Testis (tissue), 3 donors: ENCODE measurements around the gene WAC. TPM values are rescaled to one million over a fixed set of nuclear protein-coding genes. Genes with fewer than 3 reads are reported as not detected.

Experiments used
- DNase-seq: peaks from one replicate; pipeline ENCODE4 v3.0.0-alpha.2; 2019
- H3K27ac ChIP-seq, 2 donors: fragments of 200-600 bp; sonication (generic); one replicate each; pipeline ENCODE4 v1.5.1; 2019
- H3K27me3 ChIP-seq: fragments of 200-600 bp; sonication (generic); one replicate; pipeline ENCODE4 v1.5.1; 2019
- H3K36me3 ChIP-seq: fragments of 200-600 bp; sonication (generic); one replicate; pipeline ENCODE4 v1.5.1; 2017; ENCODE audit warnings: low read depth; ENCODE audit errors: missing control alignments
- H3K4me1 ChIP-seq: fragments of 200-600 bp; sonication (generic); one replicate; pipeline ENCODE4 v1.5.1; 2019
- H3K4me3 ChIP-seq, 2 donors: fragments of 200-600 bp; sonication (generic); one replicate each; pipeline ENCODE4 v1.5.1; 2017 to 2019
- H3K9me3 ChIP-seq: fragments of 200-600 bp; sonication (generic); one replicate; pipeline ENCODE4 v1.5.1; 2017
- CTCF ChIP-seq, 3 experiments: fragments of 450-650 bp in 2 of 3; fragments of 200-600 bp in 1 of 3; sonication (generic) in 1 of 3; IDR thresholded peaks; one replicate each; pipeline ENCODE4 v1.5.1; 2016 to 2019; ENCODE audit warnings: antibody characterized with exemption in 3 of 3, mild to moderate bottlenecking in 2 of 3, moderate library complexity in 1 of 3
- POLR2A ChIP-seq: fragments of 450-650 bp; IDR thresholded peaks from one replicate; pipeline ENCODE4 v1.6.1; 2017; ENCODE audit warnings: antibody characterized with exemption, mild to moderate bottlenecking, moderate library complexity
- WGBS, 2 donors: methylation state at CpG; one replicate each; pipeline ENCODE4 v1.1.5; 2018; 5-methylcytosine and 5-hydroxymethylcytosine counted together
- intact Hi-C: fragments of 100-400 bp; cut with DNase I; formaldehyde crosslinking; loops from one replicate; pipeline ENCODE4 v1.15.1; 2023; ENCODE audit warnings: low total_unique reads
- polyA plus RNA-seq: library from polyadenylated mRNA; stranded (reverse); fragments of 350-450 nt; fragmentation: Illumina TruSeq; extraction: RNeasy Lipid Tissue Mini Kit (QIAGEN cat#74804); gene quantifications from one replicate; pipeline ENCODE4 v1.2.3, GENCODE V29; 2014; ENCODE audit warnings: low read depth, low replicate concordance; ENCODE audit not compliant: insufficient read depth
- total RNA-seq, 2 donors: library from RNA; depleted of rRNA; stranded (reverse); fragments of >200 nt; gene quantifications; one replicate each; pipeline ENCODE4 v1.2.3, GENCODE V29; 2016

Gene WAC
- total and polyA plus RNA-seq, 3 donors from 2014 or later = 130 to 174 (median 166) TPM

- intact Hi-C loops = no loop called here
- H3K27me3 ChIP-seq = no peaks in the 10 kb centered on the region
- no peak for TF ChIP-seq POLR2A
- H3K4me3 ChIP-seq = no peak overlapping the region
- 73 to 90% methylated on average over 2 of the region's 2 CpGs for WGBS, 2 donors
- DNase-seq = no peak
- H3K27ac ChIP-seq = no peak overlapping the region
- H3K9me3 ChIP-seq = no peaks in the 10 kb centered on the region
- peaks cover 13% of the 10 kb centered on the region for H3K4me1 ChIP-seq
- H3K36me3 ChIP-seq = no peaks in the 10 kb centered on the region
These were observed 23.2 kb downstream of the WAC start for GRCh38 chr10:28556142-28556541.

- no peak for TF ChIP-seq CTCF (IDR thresholded peaks at IDR 0.05)
- TF ChIP-seq POLR2A = no peak
- H3K4me1 ChIP-seq = peaks cover 13% of the 10 kb centered on the region
These were observed 25.3 kb downstream of the WAC start for GRCh38 chr10:28558186-28558585.

GRCh38 chr10:28558923-28559508 is 26.1 kb downstream of the WAC start:
- H3K36me3 ChIP-seq = no peaks in the 10 kb centered on the region
- no peaks in the 10 kb centered on the region for H3K27me3 ChIP-seq
- no peak overlapping the region for H3K4me3 ChIP-seq
- WGBS, 2 donors = 69 to 76% methylated on average over 8 of the region's 8 CpGs
- peaks cover 13% of the 10 kb centered on the region for H3K4me1 ChIP-seq
- intact Hi-C loops = no loop called here
- H3K9me3 ChIP-seq = no peaks in the 10 kb centered on the region
- H3K27ac ChIP-seq = no peak overlapping the region
- no peak for DNase-seq
- TF ChIP-seq CTCF (IDR thresholded peaks at IDR 0.05) (no peak), POLR2A (no peak)

More at GRCh38 chr10:28558186-28558585, 25.3 kb downstream of the WAC start:
- 77 to 91% methylated on average over 3 of the region's 3 CpGs for WGBS, 2 donors
- DNase-seq = no peak
- no peak overlapping the region for H3K4me3 ChIP-seq
- no peaks in the 10 kb centered on the region for H3K27me3 ChIP-seq
- intact Hi-C loops = no loop called here
- H3K36me3 ChIP-seq = no peaks in the 10 kb centered on the region
- H3K27ac ChIP-seq = no peak overlapping the region
- no peaks in the 10 kb centered on the region for H3K9me3 ChIP-seq

- H3K27ac ChIP-seq = no peak overlapping the region
- H3K27me3 ChIP-seq = no peaks in the 10 kb centered on the region
- H3K4me1 ChIP-seq = peaks cover 13% of the 10 kb centered on the region
- intact Hi-C loops = no loop called here
- WGBS, 2 donors = 72 to 73% methylated on average over 4 of the region's 4 CpGs
- DNase-seq = no peak
- no peak for TF ChIP-seq CTCF (IDR thresholded peaks at IDR 0.05)
- no peak for TF ChIP-seq POLR2A
- no peaks in the 10 kb centered on the region for H3K36me3 ChIP-seq
- no peak overlapping the region for H3K4me3 ChIP-seq
- no peaks in the 10 kb centered on the region for H3K9me3 ChIP-seq
These were observed 26.7 kb downstream of the WAC start for GRCh38 chr10:28559618-28560017.

GRCh38 chr10:28560617-28561016 is 27.7 kb downstream of the WAC start:
- no peak for DNase-seq
- Histone ChIP-seq H3K4me3 (no peak overlapping the region), H3K9me3 (no peaks in the 10 kb centered on the region), H3K27ac (no peak overlapping the region), H3K27me3 (no peaks in the 10 kb centered on the region), H3K4me1 (peaks cover 13% of the 10 kb centered on the region), H3K36me3 (no peaks in the 10 kb centered on the region)
- intact Hi-C loops = no loop called here
- 81 to 90% methylated on average over 3 of the region's 3 CpGs for WGBS, 2 donors
- no peak for TF ChIP-seq CTCF (IDR thresholded peaks at IDR 0.05)
- TF ChIP-seq POLR2A = no peak
